ENCODE results near the gene HCFC1R1.
A peak's percentile ranks its signal among the peaks of the same experiment; 100 is the strongest.
"Not testable (repeated sequence)": the region's sequence is repeated elsewhere in the genome, so short reads cannot be mapped to it uniquely, and the experiment has no call there.

The HCFC1R1 gene, protein sequence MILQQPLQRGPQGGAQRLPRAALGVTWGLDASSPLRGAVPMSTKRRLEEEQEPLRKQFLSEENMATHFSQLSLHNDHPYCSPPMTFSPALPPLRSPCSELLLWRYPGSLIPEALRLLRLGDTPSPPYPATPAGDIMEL

DNA sequence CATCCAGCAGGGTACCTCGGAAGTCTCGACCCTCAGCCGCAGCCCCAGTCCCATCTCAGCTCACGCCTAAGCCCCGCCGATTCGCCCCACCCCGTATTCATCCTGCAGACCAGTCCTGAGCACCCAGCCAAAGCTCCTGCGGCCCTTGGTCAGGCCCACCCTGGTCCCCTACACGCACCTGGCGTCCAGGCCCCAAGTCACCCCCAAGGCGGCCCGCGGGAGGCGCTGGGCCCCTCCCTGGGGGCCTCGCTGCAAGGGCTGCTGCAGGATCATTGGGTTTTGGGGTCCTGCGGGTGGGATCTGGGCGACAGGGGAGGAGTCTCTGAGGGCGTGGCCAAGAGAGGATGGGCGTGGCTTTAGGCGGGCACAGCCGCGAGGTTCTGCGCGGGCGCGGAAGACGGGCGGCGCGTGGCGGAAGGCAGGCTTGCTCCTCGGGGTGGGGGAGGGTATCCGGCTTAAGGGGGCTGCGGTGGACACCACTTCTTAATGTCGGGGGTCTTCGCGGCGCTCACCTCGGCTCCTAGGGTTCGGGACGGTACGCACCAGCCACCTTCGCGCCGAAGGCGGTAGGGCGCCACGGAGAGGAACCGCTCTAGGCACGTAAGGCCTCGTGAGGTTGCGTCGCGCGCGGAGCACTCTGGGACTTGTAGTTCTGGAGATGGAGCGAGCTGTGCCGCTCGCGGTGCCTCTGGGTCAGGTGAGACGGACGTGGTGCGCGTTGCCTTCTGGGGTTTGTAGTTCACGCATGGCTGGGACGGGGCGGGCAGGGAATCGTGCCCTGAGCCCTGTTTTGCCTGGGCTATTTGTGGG is at the start of gene HCFC1R1, which contains the start of gene THOC6:
Gene HCFC1R1, minus strand, starts transcription at position 274 of the 810 bp plus-strand sequence. Its CDS starts 1 bp downstream, at position 273.
Gene THOC6, plus strand, starts transcription at position 367 of the 810 bp plus-strand sequence. Its CDS starts 292 bp downstream, at position 659.
- DNase-seq (ENCODE audit: low read depth), result peak; percentile 99

DNA sequence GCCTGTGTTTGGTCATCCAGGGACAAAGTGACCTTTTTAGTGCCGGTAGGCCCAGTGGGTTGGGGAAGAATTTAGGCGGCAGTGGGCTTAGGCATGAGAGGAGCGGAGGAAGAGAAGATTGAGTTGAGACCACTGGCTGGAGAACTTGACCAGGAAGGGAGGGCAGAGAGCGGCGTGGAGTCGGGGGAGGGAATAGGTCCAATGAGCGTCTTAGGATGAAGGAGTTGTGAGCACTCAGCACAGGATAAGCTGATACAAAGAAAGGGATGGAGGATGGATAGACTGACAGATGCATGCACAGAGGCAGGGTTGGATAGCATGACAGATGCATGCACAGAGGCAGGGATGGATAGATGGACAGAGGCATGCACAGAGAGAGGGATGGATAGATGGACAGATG is 49.7 kb upstream of the HCFC1R1 start:
- no peak for DNase-seq (ENCODE audit: low read depth)

DNA sequence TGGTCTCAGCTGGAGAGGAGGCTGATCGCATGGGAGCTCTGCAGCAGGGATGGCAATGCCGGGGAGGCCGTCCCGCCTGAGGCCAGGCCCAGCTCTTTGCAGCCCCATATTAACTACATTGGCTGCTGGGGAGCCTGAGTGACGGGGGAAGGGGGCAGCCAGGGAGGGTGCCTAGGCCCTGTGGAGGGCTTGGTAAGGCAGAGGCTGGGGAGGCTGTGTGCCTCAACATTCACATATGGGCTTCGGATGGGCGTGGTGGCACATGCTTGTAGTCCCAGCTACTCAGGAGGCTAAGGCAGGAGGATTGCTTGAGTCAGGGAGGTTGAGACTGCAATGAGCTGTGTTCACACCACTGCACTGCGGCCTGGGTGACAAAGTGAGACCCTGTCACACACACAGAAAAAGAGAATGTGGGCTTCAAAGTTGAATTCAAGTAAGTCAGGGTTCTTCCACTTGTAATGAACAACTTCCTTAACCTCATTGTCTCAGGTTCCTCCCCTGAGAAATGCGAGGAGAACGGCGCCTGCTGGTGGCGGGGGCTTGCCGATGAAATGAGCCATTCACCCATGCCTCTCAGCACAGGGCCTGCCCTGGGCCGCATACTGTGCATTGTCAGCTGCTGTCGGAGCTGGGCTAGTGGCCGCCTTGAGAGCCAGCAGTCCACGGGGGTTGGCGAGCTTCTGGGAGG is 49.0 kb upstream of the HCFC1R1 start:
- not testable (repeated sequence) for DNase-seq (ENCODE audit: low read depth)

DNA sequence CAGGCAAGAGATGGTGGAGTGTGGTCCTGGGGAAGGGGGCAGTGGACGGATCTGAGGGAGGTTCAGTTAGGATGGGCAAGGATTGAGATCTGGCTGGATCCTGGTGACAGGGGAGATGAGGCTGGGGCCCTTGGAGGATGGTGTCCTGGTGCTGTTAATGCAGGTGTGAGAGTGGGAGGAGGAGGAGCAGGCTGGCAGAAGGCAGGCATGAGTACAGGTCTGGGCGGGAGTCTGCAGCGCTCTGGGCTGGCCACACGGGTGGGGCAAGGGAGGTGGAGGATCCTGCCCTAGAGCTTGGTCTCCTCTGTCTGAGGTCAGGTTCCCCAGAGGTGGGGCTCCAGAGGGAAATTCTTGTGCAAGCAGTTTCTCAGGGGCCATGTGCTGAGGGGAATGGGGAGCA is 48.4 kb upstream of the HCFC1R1 start:
- DNase-seq (ENCODE audit: low read depth), result not testable (repeated sequence)

DNA sequence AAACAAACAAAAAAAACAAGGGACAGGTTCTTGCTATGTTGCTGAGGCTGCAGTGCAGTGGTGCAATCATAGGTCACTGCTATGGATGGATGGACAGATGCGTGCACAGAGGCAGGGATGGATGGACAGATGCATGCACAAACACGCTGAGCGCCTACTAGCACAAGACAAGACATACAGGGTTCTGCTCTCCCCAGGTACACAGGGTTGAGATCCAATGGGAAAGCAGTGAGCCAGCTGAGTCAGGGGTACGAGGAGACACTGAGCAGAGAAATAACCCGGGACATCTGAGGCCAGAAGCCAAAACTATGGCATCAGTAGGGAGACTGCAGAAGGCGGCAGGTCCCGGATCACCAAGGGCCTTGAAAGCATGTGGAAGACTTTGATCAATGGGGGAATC is 47.9 kb upstream of the HCFC1R1 start:
- no peak for DNase-seq (ENCODE audit: low read depth)

DNA sequence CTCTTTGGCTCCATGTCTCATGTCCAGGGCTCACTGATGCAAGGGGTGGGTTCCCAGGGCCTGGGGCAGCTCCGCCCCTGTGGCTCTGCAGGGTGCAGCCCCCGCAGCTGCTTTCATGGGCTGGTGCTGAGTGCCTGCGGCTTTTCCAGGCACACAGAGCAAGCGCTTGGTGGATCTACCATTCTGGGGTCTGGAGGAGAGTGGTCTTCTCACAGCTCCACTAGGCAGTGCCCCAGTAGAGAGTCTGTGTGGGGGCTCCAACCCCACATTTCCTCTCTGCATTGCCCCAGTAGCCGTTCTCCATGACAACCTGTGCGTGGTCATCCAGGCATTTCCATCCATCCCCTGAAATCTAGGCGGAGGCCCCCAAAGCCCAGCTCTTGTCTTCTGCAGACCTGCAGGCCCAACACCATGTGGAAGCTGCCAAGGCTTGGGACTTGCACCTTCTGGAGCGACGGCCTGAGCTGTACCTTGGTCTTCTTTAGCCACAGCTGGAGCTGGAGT is 46.9 kb upstream of the HCFC1R1 start:
- no peak for DNase-seq (ENCODE audit: low read depth)

DNA sequence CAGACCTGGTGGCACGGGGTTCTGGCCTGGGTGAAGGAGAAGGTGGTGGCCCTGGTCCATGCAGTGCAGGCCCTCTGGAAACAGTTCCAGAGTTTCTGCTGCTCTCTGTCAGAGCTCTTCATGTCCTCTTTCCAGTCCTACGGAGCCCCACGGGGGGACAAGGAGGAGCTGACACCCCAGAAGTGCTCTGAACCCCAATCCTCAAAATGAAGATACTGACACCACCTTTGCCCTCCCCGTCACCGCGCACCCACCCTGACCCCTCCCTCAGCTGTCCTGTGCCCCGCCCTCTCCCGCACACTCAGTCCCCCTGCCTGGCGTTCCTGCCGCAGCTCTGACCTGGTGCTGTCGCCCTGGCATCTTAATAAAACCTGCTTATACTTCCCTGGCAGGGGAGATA is 45.4 kb upstream of the HCFC1R1 start:
- DNase-seq (ENCODE audit: low read depth), result not testable (repeated sequence)

DNA sequence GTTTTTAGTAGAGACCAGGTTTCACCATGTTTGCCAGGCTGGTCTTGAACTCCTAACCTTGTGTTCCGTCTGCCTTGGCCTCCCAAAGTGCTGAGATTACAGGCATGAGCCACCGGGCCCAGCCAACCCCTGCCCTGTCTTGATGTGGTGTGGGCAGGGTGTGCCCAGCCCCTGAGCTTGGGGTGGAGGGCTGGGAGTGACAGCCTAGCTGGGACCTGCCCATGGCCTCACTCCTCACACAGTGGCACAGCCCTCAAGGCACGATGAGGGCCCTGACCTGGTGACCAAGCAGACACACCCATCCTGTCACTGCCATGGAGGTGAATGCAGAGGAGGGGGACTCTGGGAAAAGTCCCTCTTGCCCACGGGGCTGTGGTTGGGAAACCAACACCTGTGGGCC is 44.7 kb upstream of the HCFC1R1 start:
- no peak for DNase-seq (ENCODE audit: low read depth)

DNA sequence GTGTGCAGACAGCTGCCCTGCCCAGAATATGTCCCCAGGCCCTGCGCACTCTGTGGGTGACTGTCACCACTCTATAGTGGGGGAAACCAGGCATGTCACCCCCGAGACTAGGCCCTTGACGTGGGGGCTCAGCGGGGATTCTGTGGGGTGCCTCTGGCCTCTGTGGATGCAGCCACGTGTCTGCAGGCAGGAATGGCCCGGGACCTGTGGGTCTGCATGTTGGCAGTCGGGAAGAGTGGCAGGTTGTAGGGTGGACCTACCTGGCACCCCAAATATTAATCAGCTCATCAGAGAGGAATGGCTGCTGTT is 42.7 kb upstream of the HCFC1R1 start:
- DNase-seq (ENCODE audit: low read depth), result no peak

DNA sequence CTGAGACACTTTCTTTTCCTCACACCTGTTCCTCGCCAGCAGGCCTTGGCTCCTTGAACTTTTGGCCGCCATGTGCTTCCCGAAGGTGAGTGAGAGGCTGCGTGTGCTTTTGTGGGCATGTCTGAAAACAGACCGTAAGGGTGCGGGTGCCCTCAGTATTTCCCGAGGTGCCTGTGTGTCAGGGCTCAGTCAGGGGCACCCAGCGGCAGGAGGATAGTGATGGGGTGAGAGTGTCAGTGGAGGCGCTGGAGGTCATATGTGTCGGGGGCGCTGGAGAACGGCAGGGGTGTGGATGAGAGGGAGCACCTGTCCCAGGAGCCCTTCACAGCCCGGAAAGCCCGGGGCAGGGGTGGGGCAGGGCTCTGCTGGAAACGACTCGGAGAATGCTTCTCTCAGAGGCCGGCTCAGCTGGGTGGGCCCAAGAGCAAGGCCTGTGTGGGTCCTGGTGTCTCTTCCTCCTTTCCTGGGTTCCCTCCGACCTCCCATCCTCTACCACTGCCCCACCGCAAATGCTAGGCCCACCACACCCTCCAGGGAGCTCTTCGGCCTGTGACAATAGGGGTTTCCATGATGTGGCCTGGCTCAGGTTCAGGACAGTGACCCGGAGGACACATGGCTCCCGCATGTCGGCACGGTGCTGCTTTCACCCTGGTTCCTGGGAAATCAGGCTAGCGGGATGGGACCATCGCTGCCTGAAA is 42.1 kb upstream of the HCFC1R1 start:
- DNase-seq (ENCODE audit: low read depth), result no peak

DNA sequence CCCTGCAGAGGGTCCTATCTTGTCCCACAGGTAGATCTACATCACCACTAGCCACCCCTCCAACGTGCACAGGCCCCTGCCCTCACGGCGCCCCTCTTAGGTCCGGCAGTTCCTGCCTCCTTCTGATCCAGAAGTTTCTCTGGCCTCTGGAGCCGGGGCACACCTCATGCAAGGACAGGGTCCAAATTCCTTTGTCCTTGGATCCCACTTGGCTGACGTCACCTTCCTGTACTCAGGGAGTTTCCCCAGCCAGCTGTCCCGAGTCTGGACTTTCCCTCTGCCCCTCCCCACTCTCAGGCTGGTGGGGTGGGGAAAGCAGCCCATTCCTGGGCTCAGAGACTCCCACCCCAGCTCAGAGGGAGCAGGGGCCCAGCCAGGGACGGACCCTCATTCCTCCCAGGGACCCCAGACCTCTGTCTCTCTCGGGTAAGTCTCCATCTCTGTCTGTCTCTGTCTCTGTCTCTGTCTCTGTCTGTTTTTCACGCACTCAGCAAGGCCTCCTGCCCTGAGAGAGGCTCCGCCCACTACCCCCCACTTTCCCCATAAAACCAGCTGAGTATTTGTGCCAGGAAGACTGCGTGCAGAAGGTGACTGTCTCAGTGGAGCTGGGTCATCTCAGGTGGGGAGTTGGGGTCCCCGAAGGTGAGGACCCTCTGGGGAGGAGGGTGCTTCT is 41.5 kb upstream of the HCFC1R1 start, which contains the start of gene IL32:
Gene IL32, plus strand, starts transcription at position 572 of the 673 bp plus-strand sequence. CDS start 172 bp downstream, outside the sequence.
- DNase-seq (ENCODE audit: low read depth), result peak; percentile 83

DNA sequence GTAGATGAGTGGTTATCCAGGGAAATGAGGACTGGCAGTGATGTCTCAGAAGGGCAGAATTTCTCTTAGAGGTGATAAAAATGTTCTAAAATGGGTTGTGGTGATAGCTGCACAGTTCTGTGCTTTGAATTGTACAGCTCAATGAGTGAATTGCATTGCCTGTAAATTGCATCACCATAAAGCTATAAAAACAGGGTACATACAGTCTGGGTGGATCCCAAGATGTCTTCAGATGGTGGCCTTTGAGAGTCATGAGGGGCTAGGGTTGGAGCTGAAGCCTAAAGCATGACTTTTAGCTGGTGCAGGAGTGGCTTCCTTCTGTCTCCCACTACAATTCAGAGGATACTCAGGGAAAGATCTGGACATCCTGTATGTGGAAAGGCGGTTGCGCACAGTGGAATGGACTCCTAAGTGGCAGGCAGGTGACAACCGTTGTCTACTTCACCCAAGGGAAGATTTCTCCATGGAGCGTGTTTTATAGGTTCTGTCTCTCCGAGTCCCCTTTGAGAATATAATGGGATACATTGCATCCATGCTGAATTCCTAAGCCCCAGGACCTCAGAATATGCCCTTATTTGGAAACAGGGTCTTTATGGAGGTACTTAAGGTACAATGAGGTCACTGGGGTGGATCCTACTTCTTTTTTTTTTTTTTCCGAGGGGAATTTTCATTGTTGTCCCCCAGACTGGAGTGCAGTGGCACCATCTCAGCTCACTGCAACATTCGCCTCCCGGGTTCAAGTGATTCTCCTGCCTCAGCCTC is 40.1 kb upstream of the HCFC1R1 start:
- DNase-seq (ENCODE audit: low read depth), result no peak

DNA sequence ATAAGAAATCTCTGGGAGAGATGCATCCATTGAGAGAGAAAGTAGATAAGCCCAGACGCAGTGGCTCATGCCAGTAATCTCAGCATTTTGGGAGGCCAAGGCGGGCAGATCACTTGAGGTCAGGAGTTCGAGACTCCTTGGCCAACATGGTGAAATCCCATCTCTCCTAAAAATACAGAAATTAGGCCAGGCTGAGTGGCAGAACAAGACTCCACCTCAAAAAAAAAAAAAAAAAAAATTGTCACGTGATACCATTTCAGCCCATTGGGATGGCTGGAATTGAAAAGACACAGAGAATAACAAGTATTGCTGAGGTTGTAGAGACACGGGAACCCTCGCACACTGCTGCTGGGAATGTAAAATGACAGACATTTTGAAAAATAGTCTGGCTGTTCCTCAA is 38.8 kb upstream of the HCFC1R1 start:
- DNase-seq (ENCODE audit: low read depth), result no peak

DNA sequence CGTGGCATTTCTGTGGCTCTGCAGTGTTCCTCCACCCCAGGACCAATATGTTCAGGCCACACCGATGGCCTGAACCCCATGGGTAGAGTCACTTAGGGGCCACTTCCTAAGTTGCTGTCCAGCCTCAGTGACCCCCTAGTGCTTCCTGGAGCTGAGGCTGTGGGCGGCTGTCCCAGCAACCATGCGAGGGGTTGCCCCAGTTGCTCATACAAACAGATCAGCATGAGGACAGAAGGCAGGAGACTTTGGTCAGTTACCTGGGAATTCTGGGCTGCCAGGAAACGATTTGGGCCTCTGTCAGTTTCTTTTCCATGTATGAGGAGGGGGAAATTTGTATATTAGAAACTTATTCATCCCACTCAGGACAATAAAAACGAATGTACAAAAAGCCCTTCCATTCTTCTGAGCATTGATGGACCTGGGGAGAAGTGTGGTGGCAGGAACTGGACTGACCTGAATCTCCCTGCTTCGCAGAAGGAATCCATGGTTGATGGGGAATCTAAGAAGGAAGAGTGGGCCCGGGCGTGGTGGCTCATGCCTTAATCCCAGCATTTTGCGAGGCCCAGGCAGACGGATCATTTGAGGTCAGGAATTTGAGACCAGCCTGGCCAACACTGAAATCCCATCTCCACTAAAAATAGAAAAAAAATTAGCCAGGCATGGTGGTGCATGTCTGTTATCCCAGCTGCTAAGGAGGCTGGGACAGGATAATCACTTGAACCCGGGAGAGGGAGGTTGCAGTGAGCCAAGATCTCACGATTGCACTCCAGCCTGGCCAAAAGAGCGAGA is 36.8 kb upstream of the HCFC1R1 start:
- no peak for DNase-seq (ENCODE audit: low read depth)

DNA sequence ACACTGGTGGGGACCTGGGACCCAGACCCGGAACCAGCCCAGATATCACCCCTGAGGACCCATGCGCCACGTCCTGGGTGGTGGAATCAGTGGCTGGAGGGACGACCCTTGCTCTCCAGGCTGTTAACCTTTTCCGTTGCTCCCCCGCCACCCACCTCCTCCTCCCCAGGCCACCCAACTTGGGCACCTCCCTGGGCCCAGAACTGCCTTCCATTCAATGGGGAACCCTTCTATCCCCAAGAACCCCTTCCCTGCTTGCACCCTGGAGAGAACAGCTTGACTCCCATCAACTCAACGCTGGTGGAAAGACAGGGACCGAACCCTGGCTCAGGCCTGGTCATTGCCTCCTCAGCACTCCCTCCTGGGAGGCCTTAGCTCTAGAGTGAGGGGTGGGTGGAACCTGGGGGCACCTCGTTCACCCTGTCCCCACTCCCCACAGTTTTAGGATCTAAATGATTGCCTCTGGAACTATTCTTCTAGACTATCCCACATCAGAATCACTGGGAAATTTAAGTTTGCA is 36.0 kb upstream of the HCFC1R1 start:
- DNase-seq (ENCODE audit: low read depth), result no peak

DNA sequence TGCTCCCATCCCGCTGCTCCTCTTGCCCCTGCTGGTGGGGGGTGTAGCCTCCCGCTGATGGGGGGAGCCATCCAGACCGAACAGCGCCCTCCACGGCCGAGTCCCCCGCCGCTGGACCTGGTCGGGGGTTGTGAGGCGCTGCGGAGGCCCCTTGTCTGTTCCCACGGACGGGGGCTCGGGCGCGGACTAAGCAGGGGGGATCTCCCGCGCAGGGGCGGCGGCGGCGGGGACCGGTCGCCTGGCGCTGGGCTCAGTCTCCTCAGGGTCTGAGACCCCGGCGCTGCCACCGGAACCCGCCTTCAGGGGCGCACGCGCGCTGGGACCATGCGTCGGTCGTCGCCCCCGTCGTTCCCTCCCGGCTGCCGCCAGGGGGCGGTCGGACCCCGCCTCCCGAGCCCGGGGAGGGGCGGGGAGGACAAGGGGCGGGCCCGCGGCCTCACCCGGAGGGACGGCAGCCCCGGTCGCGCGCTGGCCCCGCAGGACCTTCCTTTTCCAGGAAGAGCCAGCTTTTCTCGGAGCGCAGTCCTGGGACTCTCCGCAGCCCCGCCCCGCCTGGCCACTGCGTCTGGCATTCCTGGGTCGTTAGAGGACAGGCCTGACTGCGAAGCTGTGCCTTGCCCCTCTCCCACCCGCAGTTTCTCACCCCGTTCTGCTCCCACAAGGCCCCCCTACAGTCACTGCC is 35.4 kb upstream of the HCFC1R1 start:
- peak; percentile 73 for DNase-seq (ENCODE audit: low read depth)

DNA sequence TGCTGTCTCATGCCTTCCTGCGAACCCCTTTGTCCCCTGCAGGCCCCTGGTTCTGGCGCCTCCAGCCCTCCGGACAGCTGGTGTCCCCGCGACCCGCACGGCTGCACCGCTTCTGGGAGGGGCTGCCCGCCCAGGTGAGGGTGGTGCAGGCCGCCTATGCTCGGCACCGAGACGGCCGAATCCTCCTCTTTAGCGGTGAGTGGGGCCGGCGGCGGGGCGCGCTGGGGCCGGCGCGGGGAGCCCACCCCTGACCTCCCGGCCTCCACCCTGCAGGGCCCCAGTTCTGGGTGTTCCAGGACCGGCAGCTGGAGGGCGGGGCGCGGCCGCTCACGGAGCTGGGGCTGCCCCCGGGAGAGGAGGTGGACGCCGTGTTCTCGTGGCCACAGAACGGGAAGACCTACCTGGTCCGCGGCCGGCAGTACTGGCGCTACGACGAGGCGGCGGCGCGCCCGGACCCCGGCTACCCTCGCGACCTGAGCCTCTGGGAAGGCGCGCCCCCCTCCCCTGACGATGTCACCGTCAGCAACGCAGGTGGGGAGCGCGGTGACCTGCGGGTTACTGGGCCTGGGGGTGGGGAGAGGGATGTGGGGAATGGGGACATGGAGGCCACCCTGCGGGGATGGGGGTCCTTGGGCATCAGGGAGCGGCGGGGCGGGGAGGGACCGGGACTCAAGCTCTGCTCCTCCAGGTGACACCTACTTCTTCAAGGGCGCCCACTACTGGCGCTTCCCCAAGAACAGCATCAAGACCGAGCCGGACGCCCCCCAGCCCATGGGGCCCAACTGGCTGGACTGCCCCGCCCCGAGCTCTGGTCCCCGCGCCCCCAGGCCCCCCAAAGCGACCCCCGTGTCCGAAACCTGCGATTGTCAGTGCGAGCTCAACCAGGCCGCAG is 34.6 kb upstream of the HCFC1R1 start:
- peak; percentile 23 for DNase-seq (ENCODE audit: low read depth)

Measured in iris pigment epithelial cell (primary cell).